Common myeloid progenitor, CD34-positive (primary cell): ENCODE measurements around the gene CEACAM16.

ENCODE experiments used
- CTCF ChIA-PET: fragments of 350-600 bp; sonication (Branson Sonifier 250); formaldehyde crosslinking; loops from one replicate; lab custom pipeline; 2021; ENCODE audit warnings: antibody characterized with exemption; lab: Charles Lee
- POLR2A ChIA-PET: fragments of 350-600 bp; sonication (Branson Sonifier 250); formaldehyde crosslinking; loops from one replicate; lab custom pipeline; 2021; ENCODE audit warnings: antibody characterized with exemption; lab: Charles Lee
- DNase-seq, 3 donors: peaks; one replicate each; pipeline versions ENCODE4 v3.0.0 to v3.0.0-alpha.2; 2013
- H3K27ac ChIP-seq, 2 experiments: 1 replicate in 1 of 2; 2 replicates in 1 of 2; pipeline ENCODE4 v1.7.0; 2013; ENCODE audit warnings: inconsistent platforms in 2 of 2, low read length in 2 of 2, mild to moderate bottlenecking in 2 of 2, low read depth in 1 of 2, moderate library complexity in 1 of 2; ENCODE audit not compliant: severe bottlenecking in 2 of 2, insufficient read depth in 1 of 2, poor library complexity in 1 of 2
- H3K27me3 ChIP-seq, 5 experiments: replicated peaks in 2 of 5; 1 replicate in 3 of 5; 2 replicates in 2 of 5; pipeline versions ENCODE4 v1.6.1 to v1.7.0; 2013; ENCODE audit warnings: low read length in 4 of 5, mild to moderate bottlenecking in 2 of 5, moderate library complexity in 2 of 5, inconsistent platforms in 1 of 5; ENCODE audit not compliant: insufficient read depth in 5 of 5, control insufficient read depth in 4 of 5
- H3K36me3 ChIP-seq, 4 experiments: 1 replicate in 2 of 4; 2 replicates in 2 of 4; pipeline versions ENCODE4 v1.6.1 to v1.7.0; 2013; ENCODE audit warnings: low read length in 3 of 4, control low read depth in 1 of 4, mild to moderate bottlenecking in 1 of 4; ENCODE audit not compliant: control insufficient read depth in 4 of 4, insufficient read depth in 4 of 4
- H3K4me1 ChIP-seq, 4 experiments: 1 replicate in 3 of 4; 2 replicates in 1 of 4; pipeline versions ENCODE4 v1.6.1 to v1.7.1; 2013; ENCODE audit warnings: low read length in 3 of 4, mild to moderate bottlenecking in 3 of 4, control low read depth in 1 of 4, inconsistent platforms in 1 of 4, moderate library complexity in 1 of 4; ENCODE audit not compliant: control insufficient read depth in 4 of 4, insufficient read depth in 4 of 4; ENCODE audit errors: control extremely low read depth in 1 of 4
- H3K4me3 ChIP-seq, 7 experiments: 1 replicate in 4 of 7; 2 replicates in 3 of 7; pipeline versions ENCODE4 v1.5.1 to v1.7.0; 2013; ENCODE audit warnings: mild to moderate bottlenecking in 7 of 7, low read length in 6 of 7, moderate library complexity in 6 of 7, inconsistent platforms in 2 of 7, low read depth in 2 of 7, control low read depth in 1 of 7; ENCODE audit not compliant: insufficient read depth in 4 of 7, control insufficient read depth in 1 of 7; ENCODE audit errors: extremely low read depth in 1 of 7
- H3K9me3 ChIP-seq, 5 experiments: 1 replicate in 4 of 5; 2 replicates in 1 of 5; pipeline versions ENCODE4 v1.6.1 to v1.7.1; 2013; ENCODE audit warnings: low read length in 4 of 5, mild to moderate bottlenecking in 2 of 5, inconsistent platforms in 1 of 5, low read depth in 1 of 5, moderate library complexity in 1 of 5; ENCODE audit not compliant: control insufficient read depth in 4 of 5, insufficient read depth in 2 of 5; ENCODE audit errors: control extremely low read depth in 1 of 5
- WGBS: methylation state at CpG from one replicate; pipeline ENCODE4 v1.1.5; 2013; ENCODE audit not compliant: insufficient coverage; 5-methylcytosine and 5-hydroxymethylcytosine counted together

CEACAM16 gene

DNA sequence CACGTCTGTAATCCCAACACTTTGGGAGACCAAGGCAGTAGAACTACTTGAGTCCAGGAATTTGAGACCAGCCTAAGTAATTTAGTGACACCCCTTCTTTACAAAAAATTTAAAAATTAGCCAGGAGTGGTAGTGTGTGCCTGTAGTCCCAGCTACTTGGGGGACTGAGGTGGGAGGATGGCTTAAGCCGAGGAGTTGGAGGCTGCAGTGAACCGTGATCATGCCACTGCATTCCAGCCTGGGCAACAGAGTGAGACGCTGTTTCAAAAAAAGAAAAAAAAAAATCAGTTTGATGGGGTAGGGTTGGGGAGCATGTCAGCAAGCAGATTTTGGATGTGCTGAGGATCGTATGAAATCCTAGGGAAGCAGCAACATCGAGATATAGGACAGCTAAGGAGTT lies 23.4 kb upstream of the CEACAM16 start:
- WGBS, result 98% methylated on average over 5 of the region's 6 CpGs
- Histone ChIP-seq H3K9me3 (no peaks in the 10 kb centered on the region), H3K4me1 (no peaks in the 10 kb centered on the region), H3K27ac (no peak overlapping the region), H3K27me3 (no peaks in the 10 kb centered on the region), H3K4me3 (no peak overlapping the region), H3K36me3 (no peaks in the 10 kb centered on the region)
- POLR2A ChIA-PET, result interaction anchor here (0.7 kb wide), 1 partner anchor 51 kb away, joined by 3 read pairs; no protein-coding TSS in a partner anchor
- DNase-seq, result no peak
- CTCF ChIA-PET, result no interaction called here

DNA sequence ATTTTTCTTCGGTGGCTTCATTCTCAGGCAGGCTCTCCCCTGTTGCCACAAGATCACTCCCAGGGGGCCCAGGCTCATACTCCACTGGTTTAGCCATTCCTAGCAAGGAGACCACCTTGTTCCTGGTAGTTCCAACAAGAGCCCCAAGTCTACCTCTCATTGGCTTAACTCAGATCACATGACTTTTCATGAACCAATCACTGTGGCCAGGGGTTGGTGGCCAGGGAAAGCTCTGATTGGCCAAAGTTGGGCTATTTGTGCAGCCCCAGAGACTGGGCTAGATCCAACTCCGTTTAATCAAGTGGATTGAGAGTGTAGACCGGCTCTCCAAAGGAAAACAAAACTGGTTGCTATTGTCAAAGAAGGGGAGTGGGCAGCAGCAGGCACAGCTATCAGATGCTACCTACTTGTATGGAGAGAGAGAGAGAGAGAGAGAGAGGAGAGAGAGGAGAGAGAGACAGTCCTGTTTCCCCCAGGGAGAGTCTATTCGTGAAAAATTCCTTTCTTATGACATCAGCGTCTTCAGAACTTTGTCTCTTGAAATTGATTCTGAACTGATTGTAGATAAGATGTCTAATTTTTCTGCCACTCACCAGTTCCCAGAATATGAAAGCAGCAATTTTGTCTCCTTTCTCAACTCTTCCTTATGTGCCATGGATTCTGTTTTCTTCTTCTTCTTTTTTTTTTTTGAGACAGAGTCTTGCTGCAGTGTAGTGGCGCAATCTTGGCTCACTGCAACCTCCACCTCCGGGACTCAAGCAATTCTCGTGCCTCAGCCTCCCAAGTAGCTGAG lies 21.7 kb upstream of the CEACAM16 start:
- WGBS, result 96% methylated on average over 5 of the region's 8 CpGs
- Histone ChIP-seq H3K4me1 (no peaks in the 10 kb centered on the region), H3K27me3 (no peaks in the 10 kb centered on the region), H3K9me3 (no peaks in the 10 kb centered on the region), H3K4me3 (no peak overlapping the region), H3K27ac (no peak overlapping the region), H3K36me3 (no peaks in the 10 kb centered on the region)
- POLR2A ChIA-PET, result no interaction called here
- no peak for DNase-seq
- CTCF ChIA-PET, result interaction anchor here (1.1 to 2.3 kb wide), 2 partner anchors 106 to 174 kb away, joined by 3 to 7 read pairs; no protein-coding TSS in a partner anchor

DNA sequence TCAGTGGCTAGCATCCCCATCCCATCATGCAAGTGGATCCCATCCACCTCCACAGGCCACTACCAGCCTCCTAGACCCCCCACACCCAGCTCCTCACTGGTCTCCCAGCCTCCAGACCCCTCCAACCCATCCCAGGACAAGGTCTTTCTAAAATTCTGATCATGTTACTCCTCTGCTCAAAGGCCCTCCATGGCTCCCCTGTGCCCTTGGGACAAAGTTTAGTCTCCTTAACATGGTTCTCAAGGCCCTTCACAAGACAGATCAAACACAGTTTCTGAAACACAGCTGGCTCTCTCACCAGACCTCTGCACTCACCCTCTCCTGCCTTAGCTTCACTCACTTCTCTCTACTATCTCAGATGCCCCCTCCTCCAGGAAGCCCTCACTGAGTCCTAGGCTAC lies 18.4 kb upstream of the CEACAM16 start:
- no peak overlapping the region for H3K4me3 ChIP-seq
- peaks cover 0 to 15% (median 8%) of the 10 kb centered on the region in 4 experiments for H3K4me1 ChIP-seq
- CTCF ChIA-PET, result interaction anchor here (0.9 to 1.0 kb wide), 2 partner anchors 104 to 109 kb away, joined by 3 read pairs; no protein-coding TSS in a partner anchor
- no peak overlapping the region for H3K27ac ChIP-seq
- H3K27me3 ChIP-seq, result peaks cover 0 to 2% (median 0%) of the 10 kb centered on the region in 5 experiments
- DNase-seq, result no peak
- H3K9me3 ChIP-seq, result no peaks in the 10 kb centered on the region
- POLR2A ChIA-PET, result interaction anchor here (0.6 kb wide), 1 partner anchor 1994 kb away, joined by 3 read pairs; no protein-coding TSS in a partner anchor
- no peaks in the 10 kb centered on the region for H3K36me3 ChIP-seq

DNA sequence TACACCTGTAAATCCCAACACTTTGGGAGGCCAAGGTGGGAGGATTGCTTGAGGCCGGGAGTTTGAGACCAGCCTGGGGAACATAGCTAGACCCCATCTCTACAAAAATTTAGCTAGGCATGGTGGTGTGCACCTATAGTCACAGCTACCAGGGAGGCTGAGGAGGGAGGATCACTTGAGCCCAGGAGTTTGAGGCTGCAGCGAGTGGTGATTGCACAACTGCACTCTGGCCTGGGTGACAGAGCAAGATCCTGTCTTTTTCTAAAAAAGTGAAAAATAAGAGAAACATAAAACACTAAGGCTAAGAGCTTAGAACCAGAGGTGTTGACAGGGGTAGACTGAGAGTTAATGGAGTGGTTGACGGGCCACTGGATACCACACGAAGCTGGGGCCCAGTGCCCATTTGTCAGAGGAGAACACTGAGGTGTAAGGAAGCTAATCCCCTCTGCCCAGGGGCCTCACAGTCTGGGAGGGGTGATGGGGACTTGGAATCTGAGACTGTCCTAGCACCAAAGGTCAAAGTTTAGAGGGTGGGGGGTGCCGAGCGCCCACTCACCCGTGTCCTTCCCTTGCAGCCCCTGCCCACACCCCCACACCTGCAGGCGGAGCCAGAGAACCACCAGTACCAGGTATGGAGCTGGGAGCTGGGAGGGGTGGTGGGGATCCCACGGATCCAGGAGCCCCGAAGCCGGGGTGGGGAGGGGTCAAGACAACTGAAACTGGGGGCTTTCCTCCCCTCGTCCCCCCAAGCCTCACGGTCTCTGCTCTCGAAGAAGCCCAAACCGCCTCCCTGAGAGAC lies 16.8 kb upstream of the CEACAM16 start:
- POLR2A ChIA-PET, result no interaction called here
- WGBS, result 92% methylated on average over 10 of the region's 15 CpGs
- Histone ChIP-seq H3K4me1 (peaks cover 3 to 26% (median 14%) of the 10 kb centered on the region in 4 experiments), H3K36me3 (no peaks in the 10 kb centered on the region), H3K27me3 (peaks cover 0 to 7% (median 0%) of the 10 kb centered on the region in 5 experiments), H3K27ac (no peak overlapping the region), H3K4me3 (no peak overlapping the region), H3K9me3 (no peaks in the 10 kb centered on the region)
- CTCF ChIA-PET, result interaction anchor here (0.6 to 1.6 kb wide), 4 partner anchors 28 to 1900 kb away, joined by 3 to 6 read pairs (median 4); no protein-coding TSS in a partner anchor
- no peak for DNase-seq

DNA sequence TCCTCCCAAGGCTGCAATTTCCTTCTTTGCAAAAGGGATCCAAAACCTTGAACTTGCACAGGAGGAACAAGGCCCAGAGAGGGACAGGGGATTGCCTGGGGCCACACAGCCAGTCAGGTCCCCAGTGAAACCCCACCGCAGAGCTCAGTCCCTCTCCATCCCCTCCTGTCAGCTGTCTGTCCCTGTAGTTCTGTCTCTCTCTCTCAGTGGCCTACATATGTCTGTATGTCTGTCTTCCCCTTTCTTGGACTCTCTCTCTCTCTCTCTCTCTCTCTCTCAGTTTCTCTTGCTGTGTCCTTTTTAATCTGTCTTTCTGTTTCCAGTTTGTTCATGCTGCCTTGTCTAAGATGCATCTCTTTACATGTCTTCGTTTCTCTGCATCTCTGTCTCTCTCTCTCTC lies 16.1 kb upstream of the CEACAM16 start:
- no peaks in the 10 kb centered on the region for H3K9me3 ChIP-seq
- H3K4me1 ChIP-seq, result peaks cover 3 to 26% (median 14%) of the 10 kb centered on the region in 4 experiments
- H3K27ac ChIP-seq, result no peak overlapping the region
- H3K36me3 ChIP-seq, result no peaks in the 10 kb centered on the region
- WGBS, result 91% methylated on average over 1 of the region's 2 CpGs
- no peak overlapping the region for H3K4me3 ChIP-seq
- H3K27me3 ChIP-seq, result peaks cover 0 to 7% (median 0%) of the 10 kb centered on the region in 5 experiments
- CTCF ChIA-PET, result interaction anchor here (1.6 kb wide), 1 partner anchor 41 kb away, joined by 6 read pairs; no protein-coding TSS in a partner anchor
- POLR2A ChIA-PET, result no interaction called here
- DNase-seq, result no peak

DNA sequence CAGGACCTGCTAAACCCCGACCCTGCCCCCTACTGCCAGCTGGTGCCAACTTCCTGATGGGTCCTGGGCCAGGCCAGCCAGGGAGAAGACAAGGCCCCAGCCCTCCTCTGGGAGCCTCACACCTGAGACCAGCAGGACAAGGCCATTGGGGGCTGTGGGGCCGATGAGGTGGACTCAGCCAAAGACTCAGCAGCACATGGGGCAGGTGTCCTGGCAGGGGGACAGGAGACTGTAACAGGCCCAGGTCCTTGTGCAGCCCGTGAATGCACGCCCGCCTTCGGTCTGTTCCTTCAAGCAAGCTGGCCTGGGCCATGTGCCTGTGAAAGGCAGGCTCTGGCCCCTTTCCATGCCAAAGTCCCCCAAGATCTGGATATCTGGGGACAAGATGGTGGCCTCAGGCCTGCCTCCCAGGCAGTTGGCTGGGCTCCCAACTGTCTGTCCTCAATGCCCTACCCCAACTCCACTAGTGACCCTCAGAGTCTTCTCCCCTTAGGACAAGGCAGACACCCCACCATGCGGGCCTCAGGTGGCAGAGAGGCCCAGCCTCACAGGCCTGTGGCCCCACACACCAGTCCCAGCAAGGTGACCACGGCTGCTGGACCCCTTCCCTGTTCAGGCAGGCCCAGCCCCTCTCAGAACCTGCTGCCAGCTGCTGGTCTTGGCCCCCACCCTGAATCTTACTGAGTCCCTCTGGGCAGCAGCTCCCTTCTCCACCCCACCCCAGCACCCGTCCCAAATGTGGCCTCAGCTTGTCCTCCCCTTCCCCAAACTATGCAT lies 15.3 kb upstream of the CEACAM16 start:
- POLR2A ChIA-PET, result no interaction called here
- Histone ChIP-seq H3K4me3 (no peak overlapping the region), H3K4me1 (peaks cover 3 to 26% (median 14%) of the 10 kb centered on the region in 4 experiments), H3K36me3 (no peaks in the 10 kb centered on the region), H3K27me3 (peaks cover 0 to 7% (median 0%) of the 10 kb centered on the region in 5 experiments), H3K27ac (no peak overlapping the region), H3K9me3 (no peaks in the 10 kb centered on the region)
- CTCF ChIA-PET, result interaction anchor here (1.6 kb wide), 1 partner anchor 40 kb away, joined by 6 read pairs; no protein-coding TSS in a partner anchor
- DNase-seq, result no peak
- 90% methylated on average over 7 of the region's 9 CpGs for WGBS
